Astrocyte of the spinal cord (primary cell): Measurements from ENCODE around the gene XYLB.
"Not testable (repeated sequence)": the region's sequence is repeated elsewhere in the genome, so short reads cannot be mapped to it uniquely, and the experiment has no call there.

ENCODE experiments used
- DNase-seq: peaks from one replicate; pipeline ENCODE4 v3.0.0; 2011; ENCODE audit warnings: low read depth, low spot score
- H3K4me3 ChIP-seq: 2 replicates; pipeline ENCODE4 v1.5.1; 2011; ENCODE audit warnings: low read depth, mild to moderate bottlenecking, low read length, moderate library complexity
- CTCF ChIP-seq: IDR thresholded peaks from 2 replicates; pipeline ENCODE4 v1.5.1; 2012; ENCODE audit warnings: low read depth, mild to moderate bottlenecking, low read length, inconsistent platforms
- in situ Hi-C: cut with HindIII; loops from 2 replicates; pipeline ENCODE4 v1.10.0; 2017; ENCODE audit warnings: low sequenced_read_pairs

The XYLB gene

GRCh38 chr3:38346587-38347410 lies at the start of gene XYLB:
Gene XYLB, plus strand, starts transcription at chr3:38346785. Its CDS starts 84 bp downstream, at chr3:38346869.
- in situ Hi-C loops: no loop called here
- DNase-seq: peak; percentile 74
- H3K4me3 ChIP-seq: peak within 1 kb of the TSS; percentile 59
- peak; percentile 85 for TF ChIP-seq CTCF

- in situ Hi-C loops, H3K4me3 ChIP-seq, DNase-seq: not testable (repeated sequence)
These were observed 49.5 kb upstream of the XYLB start for GRCh38 chr3:38297053-38297452.

- in situ Hi-C loops: no loop called here
- no peak overlapping the region for H3K4me3 ChIP-seq
- no peak for DNase-seq
- TF ChIP-seq CTCF: no peak
These were observed 49.0 kb upstream of the XYLB start for GRCh38 chr3:38297537-38297936.

GRCh38 chr3:38297947-38298711 lies 48.5 kb upstream of the XYLB start:
- DNase-seq: peak; percentile 21
- H3K4me3 ChIP-seq: no peak overlapping the region
- in situ Hi-C loops: no loop called here
- peak; percentile 51 for TF ChIP-seq CTCF

GRCh38 chr3:38306941-38307340 lies 39.6 kb upstream of the XYLB start:
- no peak for DNase-seq
- no peak for TF ChIP-seq CTCF
- H3K4me3 ChIP-seq: no peak overlapping the region
- in situ Hi-C loops: no loop called here

GRCh38 chr3:38307599-38307998 lies 39.0 kb upstream of the XYLB start:
- no peak for TF ChIP-seq CTCF
- in situ Hi-C loops: no loop called here

GRCh38 chr3:38308456-38308855 lies 38.1 kb upstream of the XYLB start:
- no peak overlapping the region for H3K4me3 ChIP-seq
- DNase-seq: no peak
- TF ChIP-seq CTCF: no peak
- in situ Hi-C loops: no loop called here

More at GRCh38 chr3:38307599-38307998, 39.0 kb upstream of the XYLB start:
- DNase-seq: no peak
- no peak overlapping the region for H3K4me3 ChIP-seq
